NT2/D1 (cell line): ENCODE measurements around the gene KCNJ6.

Experiments used
- YY1 ChIP-seq: IDR thresholded peaks from 2 replicates; pipeline ENCODE4 v1.6.1; 2011; ENCODE audit not compliant: insufficient read length, insufficient read depth
- ZNF274 ChIP-seq: IDR thresholded peaks from 2 replicates; pipeline ENCODE4 v1.6.1; 2011; ENCODE audit warnings: mild to moderate bottlenecking, low read depth, low read length

- TF ChIP-seq YY1 = no peak
- no peak for TF ChIP-seq ZNF274
These were observed 150.1 kb downstream of the KCNJ6 start for GRCh38 chr21:37766129-37766528.
